GM19438 (cell line): Measurements from ENCODE around the gene DMD.
"Not testable (repeated sequence)": the region's sequence is repeated elsewhere in the genome, so short reads cannot be mapped to it uniquely, and the experiment has no call there.

ENCODE experiments used
- ATAC-seq: cut with Tn5 transposase; IDR thresholded peaks from one replicate; pipeline ENCODE4 v1.9.1; 2021; ENCODE audit warnings: low read depth; ENCODE audit not compliant: unreplicated experiment

DMD gene

DNA sequence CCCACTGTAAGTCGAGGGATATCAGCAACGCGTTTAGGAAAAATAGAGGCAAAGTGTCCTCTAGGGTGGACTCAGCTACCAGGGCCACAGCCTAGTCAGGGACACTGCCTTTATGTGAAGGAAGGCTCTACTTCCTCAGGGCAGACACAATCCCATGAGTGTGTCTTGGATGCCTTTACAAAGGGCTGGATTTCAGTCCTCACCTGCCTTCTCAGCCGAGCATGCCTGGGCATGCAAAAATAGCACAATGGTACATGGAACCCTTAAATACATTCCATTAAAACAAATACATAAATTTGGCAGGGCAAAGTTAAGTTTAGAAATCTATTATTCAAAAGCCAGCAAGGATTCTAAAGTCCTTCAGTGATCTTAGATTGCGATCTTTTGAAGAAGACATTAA lies 51.1 kb downstream of the DMD start:
- no peak for ATAC-seq

- no peak for ATAC-seq
These were observed 55.1 kb downstream of the DMD start for GRCh38 chrX:33156152-33156726.

- no peak for ATAC-seq
These were observed 61.8 kb downstream of the DMD start for GRCh38 chrX:33149580-33149979.

GRCh38 chrX:33149085-33149484 lies 62.3 kb downstream of the DMD start:
- no peak for ATAC-seq

- ATAC-seq: no peak
These were observed 69.0 kb downstream of the DMD start for GRCh38 chrX:33142331-33142730.

GRCh38 chrX:33138677-33139249 lies 72.6 kb downstream of the DMD start:
- no peak for ATAC-seq

GRCh38 chrX:33134164-33134563 lies 77.2 kb downstream of the DMD start:
- ATAC-seq: no peak

- ATAC-seq: no peak
These were observed 78.0 kb downstream of the DMD start for GRCh38 chrX:33133320-33133719.

DNA sequence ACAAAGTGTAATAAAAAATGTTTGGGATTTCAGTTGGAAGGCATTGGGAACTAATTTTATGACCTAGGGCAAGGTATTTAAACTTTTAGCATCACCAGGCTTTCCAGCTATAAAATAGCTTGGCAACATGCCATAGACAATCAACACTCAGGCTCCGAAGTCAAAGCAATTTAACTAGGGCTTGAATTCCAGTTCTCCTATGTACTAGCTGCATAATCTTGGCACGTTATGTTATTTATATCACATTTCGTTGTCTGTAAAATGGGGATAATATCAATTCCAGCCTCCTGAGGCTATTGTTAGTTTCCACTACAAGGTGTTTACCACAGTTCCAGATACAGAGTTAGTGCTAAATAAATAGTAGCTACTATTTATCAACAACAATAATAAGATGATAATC lies 78.8 kb downstream of the DMD start:
- ATAC-seq: no peak

GRCh38 chrX:33129607-33130006 lies 81.7 kb downstream of the DMD start:
- ATAC-seq: no peak

- ATAC-seq: no peak
These were observed 83.1 kb downstream of the DMD start for GRCh38 chrX:33128048-33128805.

DNA sequence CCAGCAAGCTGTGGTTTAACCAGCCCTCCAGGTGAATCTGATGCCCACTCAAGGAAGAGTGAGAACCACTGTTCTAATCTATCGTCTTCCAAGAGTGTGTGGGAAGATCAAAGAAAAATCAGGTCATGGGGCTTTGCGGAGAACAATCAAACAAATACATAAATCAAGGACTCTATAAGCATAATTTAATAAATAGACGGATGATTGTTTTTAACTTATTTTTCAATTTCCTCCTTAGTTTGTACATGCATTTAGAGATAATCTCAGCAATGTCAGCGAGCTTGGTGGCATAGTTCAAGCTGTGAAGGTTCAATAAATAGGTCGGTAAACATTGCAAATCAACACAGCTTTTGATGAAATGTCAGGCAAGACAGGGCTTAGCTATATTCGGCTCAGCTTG lies 84.9 kb downstream of the DMD start:
- no peak for ATAC-seq

DNA sequence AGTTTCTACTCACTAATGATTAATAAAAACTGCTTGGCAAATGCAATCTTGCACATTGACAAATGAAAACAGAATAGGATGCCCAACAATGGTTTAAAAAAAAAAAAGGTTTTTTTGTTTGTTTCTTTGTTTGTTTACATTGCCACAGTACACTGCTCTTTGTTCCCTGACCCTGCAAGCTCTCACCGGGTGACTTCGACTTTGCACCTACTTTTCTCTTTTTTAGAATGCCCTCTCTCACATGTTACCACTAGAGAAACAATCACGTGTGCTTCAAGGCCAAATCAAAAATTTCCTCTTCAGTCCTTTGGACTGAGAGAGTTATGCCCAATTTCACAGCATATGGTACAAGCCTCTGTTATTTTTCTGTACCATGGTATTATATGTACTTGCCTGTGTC lies 101.5 kb downstream of the DMD start:
- ATAC-seq: no peak

DNA sequence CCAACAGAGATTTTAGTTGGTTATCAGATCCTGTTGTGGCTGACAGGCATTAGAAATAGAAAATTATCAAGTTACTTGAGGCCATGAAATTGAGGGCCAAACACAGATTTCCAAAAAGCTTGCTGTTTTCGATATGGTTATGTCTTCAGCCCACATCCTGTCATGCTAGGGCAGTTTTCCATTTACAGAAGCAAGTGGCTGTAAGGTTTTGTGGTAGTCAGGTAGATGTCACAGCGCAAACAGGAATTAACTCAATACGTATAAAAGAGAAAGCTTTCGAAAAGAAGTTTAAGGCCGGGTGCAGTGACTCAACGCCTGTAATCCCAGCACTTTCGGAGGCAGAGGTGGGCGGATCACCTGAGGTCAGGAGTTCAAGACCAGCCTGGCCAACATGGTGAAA lies 104.6 kb downstream of the DMD start:
- ATAC-seq: no peak

DNA sequence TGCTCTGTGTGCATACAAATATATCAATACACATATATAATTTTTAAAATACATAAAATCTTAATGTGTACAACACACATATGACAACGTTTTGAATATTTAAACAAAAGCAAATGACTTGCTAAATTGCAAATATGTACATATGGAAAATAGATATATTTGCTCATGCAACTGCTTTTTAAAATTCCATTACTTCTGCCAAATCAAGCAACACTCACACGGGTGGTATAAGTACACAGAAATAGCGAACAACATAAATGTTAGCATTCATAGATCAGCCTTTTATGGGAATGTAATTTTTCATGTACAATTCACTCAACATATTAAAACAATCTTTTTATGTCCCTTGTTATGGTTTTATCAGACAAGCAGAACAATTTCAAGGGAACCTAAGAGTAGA lies 116.3 kb downstream of the DMD start:
- no peak for ATAC-seq

DNA sequence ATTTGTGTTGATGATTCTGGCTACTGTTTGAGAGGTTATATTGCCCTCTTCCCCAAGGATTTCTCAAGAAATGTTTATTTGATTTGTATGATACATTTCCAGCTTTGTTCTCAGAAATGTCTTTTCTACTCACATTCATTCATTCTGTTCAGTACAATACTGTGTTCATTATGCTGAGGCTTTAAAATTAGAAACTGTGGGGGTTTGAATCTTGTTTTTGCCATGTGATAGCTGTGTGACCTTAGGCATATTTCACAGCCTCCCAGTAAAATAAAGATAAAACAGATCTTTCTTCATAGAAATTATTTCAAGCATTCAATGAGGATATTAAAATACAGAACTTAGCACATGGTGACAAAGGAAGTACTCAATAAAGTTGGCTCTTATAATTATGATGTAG lies 123.9 kb downstream of the DMD start:
- no peak for ATAC-seq

GRCh38 chrX:33086886-33087285 lies 124.5 kb downstream of the DMD start:
- ATAC-seq: no peak

- ATAC-seq: no peak
These were observed 129.0 kb downstream of the DMD start for GRCh38 chrX:33082371-33082770.

- no peak for ATAC-seq
These were observed 133.1 kb downstream of the DMD start for GRCh38 chrX:33078273-33078672.

DNA sequence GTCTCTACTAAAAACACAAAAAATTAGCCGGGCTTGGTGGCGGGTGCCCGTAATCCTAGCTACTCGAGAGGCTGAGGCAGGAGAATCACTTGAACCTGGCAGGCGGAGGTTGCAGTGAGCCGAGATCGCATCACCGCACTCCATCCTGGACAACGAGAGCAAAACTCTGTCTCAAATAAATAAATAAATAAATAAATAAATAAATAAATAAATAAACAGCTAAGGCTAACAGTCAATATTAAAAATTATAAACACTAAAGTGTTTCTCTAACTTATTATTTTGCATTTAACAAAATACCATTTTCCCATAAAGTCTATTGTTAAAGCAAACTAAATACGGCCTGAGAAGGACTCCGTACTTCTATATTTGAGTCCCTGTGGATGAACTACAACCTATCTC lies 137.7 kb downstream of the DMD start:
- not testable (repeated sequence) for ATAC-seq

DNA sequence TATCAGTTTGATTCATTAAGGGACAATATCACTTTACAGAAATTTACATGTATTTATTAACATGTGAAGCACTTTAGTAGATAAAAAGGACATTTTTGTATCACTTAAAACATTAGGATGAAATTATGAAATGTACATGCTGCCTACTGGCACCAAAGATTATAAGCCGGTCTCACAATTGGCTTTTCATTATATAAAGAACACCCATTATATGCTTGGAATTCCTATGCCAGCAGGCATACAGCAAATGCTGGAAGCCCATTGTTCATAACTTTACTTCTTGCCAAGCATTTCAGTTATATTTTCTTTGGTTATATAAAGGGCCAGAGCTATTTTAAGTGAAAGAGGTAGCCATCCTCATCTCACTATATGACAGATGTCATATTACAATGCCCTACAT lies 145.9 kb downstream of the DMD start:
- no peak for ATAC-seq

DNA sequence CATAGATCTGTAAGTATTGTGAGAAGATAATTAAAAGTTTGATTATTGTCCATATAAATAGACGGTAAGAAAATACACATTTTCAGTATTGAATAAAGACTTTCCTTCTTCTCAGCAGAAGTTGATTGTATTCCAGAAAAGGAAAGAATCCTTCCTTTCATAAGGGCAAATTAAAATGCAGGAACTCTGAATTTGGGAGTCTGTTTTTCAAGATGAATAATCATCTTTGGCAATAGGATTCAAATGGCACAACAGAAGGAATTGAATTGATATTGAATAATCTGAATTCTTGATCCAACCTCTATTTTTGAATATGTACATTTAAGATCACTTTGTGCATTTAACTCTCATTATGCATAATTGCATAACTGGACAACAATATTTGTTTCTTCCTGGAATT lies 149.3 kb downstream of the DMD start:
- ATAC-seq: no peak
